ENCODE data around the gene SERPINA12.

DNA sequence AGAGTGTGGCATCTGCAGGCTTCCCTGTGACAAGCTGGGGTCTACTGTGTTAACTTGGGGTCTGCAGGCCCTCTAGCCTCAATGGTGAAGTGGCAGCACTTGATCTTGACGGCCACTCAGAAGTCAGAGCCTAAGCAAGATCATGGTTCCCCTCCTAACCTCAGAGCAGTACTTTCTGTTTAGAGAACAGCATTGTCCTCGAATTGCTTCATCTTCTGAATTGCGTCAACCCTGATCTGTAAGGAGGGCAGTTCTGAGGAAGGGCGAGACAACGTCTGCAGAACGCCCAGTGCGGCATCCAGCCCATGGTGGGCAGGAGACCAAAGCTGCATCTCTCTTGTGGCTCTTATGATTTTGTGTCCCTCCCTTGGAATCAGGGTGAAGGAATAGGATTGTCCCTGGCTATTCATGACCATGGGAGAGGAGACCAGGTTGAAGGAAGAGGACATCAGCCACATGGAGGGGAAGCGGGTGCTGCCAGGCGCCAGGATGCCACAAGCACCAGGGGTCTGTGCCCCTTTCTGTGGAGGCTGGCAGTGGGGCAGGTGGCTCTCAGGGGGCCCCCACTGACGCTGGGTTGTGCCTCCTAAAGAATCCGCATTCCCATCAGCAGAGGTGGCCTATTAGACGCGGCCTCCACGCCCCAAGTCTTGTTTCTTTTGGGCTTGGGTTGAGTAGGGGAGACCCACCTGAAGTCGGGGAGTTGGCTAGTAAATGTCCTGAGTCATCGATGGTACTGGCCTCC lies 35.4 kb downstream of the SERPINA12 start:
- TF ChIP-seq EZH2 (IDR thresholded peaks at IDR 0.05; ENCODE audit: low read length, missing control alignments) (no peak), CTCF (conservative IDR thresholded peaks at IDR 0.05 in 1 of 2, IDR thresholded peaks at IDR 0.05 in 1 of 2; ENCODE audit: low read depth in 1 of 2, low read length in 2 of 2) (no peak)
